Stimulated activated CD8-positive, alpha-beta memory T cell treated with anti-CD3 and anti-CD28 coated beads, Interleukin-4, amount 100 ng/mL, for 4 hours (primary cell): ENCODE measurements around the gene USP3.

Experiments
- DNase-seq, 2 donors: peaks; one replicate each; pipeline ENCODE4 v3.0.0-alpha.2; 2020; ENCODE audit warnings: low read depth in 2 of 2, low spot score in 1 of 2

The USP3 gene

GRCh38 chr15:63582718-63583426 lies 78.5 kb downstream of the USP3 start:
- no peak for DNase-seq

GRCh38 chr15:63586790-63587189 lies 82.4 kb downstream of the USP3 start:
- no peak for DNase-seq

- DNase-seq, result no peak
Observed at GRCh38 chr15:63587527-63587926, 83.1 kb downstream of the USP3 start.

- no peak for DNase-seq
Observed at GRCh38 chr15:63588826-63589225, 84.4 kb downstream of the USP3 start.

- no peak for DNase-seq
Observed at GRCh38 chr15:63593705-63594671, 89.6 kb downstream of the USP3 start.

GRCh38 chr15:63595065-63595464 lies 90.7 kb downstream of the USP3 start:
- no peak for DNase-seq

GRCh38 chr15:63595688-63596087 lies 91.3 kb downstream of the USP3 start:
- no peak for DNase-seq

GRCh38 chr15:63596676-63597037 lies 92.3 kb downstream of the USP3 start:
- DNase-seq, result no peak

GRCh38 chr15:63597038-63597790 lies 92.8 kb downstream of the USP3 start, which contains the start of gene FBXL22:
FBXL22 (plus strand) TSS chr15:63597387; CDS start chr15:63597393, 6 bp downstream.
- DNase-seq, result no peak

GRCh38 chr15:63597821-63598220 lies 93.4 kb downstream of the USP3 start:
- no peak for DNase-seq

GRCh38 chr15:63598473-63599400 lies 94.3 kb downstream of the USP3 start:
- DNase-seq, result no peak

GRCh38 chr15:63599401-63600000 lies 95.1 kb downstream of the USP3 start:
- peak in 1 of 2 donors; percentile 7 for DNase-seq

GRCh38 chr15:63600001-63600615 lies 95.7 kb downstream of the USP3 start:
- DNase-seq, result no peak

- DNase-seq, result peak; percentile 70 to 82
Observed at GRCh38 chr15:63600616-63601025, 96.2 kb downstream of the USP3 start.

- DNase-seq, result peak in 1 of 2 donors; percentile 29
Observed at GRCh38 chr15:63601026-63601703, 96.8 kb downstream of the USP3 start.

- DNase-seq, result no peak
Observed at GRCh38 chr15:63601704-63602185, 97.4 kb downstream of the USP3 start.

GRCh38 chr15:63602595-63602994 lies 98.2 kb downstream of the USP3 start:
- no peak for DNase-seq

- DNase-seq, result no peak
Observed at GRCh38 chr15:63603516-63603915, 99.1 kb downstream of the USP3 start.

- no peak for DNase-seq
Observed at GRCh38 chr15:63604281-63604680, 99.9 kb downstream of the USP3 start.
